HG03135 (cell line): Measurements from ENCODE around the gene WDR33.
"Not testable (repeated sequence)": the region's sequence is repeated elsewhere in the genome, so short reads cannot be mapped to it uniquely, and the experiment has no call there.

Source experiments
- ATAC-seq: cut with Tn5 transposase; IDR thresholded peaks from one replicate; pipeline ENCODE4 v1.9.1; 2021; ENCODE audit warnings: mild to moderate bottlenecking, moderate library complexity; ENCODE audit not compliant: unreplicated experiment

Gene WDR33

DNA sequence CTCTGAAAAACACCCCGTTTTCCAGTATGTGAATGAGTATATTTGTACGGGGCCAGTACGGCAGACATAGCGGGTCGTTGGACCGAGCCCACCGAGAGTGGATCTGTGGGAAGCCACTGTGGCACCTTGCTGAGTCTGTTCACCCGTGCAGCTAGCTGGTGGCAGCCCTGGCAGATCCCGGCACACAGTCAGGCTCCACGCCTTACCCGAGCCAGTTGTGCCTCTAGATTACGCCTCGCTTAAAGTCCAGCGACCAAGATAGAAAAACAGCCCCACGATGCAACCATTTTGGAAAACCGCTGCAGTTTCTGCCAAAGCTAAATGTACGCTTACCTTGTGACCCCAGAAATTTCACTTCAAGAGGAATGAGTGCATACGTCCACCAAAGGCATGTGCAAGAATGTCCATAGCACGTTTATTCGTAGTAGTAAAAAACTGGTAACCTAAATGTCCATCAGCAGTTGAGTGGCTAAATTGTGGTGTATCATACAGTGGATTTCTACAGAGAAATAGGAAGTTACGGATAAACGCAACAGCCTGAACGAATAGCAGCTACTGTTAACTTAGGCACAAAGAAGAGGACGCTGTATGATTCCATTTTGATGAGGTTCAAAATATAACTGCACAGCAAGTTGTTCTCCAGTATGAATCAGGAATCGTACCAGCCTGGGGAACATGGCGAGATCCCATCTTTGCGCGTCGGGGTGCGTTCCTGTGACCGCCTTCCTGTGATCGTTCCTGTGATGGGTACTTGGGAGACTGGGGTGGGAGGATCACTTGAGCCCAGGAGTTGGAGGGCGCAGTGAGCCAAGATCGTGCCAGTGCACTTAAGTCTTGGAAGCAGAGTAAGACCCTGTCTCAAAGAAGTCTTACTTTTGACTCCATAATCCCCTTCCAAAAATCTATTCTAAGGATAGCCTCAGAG, 688 bp upstream of the WDR33 start:
- ATAC-seq = no peak

DNA sequence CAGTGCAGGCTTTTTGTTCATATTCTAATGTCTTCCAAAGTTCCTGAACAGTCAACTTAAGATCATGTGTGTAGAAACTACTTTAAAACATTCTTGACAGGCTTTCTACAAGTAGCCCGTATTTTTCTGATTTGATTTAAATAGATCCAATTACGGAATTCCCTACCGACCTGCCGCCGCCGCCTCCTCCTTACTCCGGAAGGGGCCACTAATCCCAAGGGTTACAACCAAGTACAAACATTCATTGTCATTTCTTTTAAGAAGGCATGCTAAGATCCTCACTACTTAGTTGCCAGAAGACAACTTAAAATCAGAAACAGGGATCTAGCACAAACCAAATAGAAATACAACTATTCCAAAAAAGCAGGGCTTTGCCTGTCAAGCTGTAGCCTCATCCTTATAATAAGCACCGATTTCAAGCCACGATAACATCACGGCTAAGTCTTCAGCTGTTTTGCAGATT, 784 bp downstream of the WDR33 start:
- no peak for ATAC-seq

DNA sequence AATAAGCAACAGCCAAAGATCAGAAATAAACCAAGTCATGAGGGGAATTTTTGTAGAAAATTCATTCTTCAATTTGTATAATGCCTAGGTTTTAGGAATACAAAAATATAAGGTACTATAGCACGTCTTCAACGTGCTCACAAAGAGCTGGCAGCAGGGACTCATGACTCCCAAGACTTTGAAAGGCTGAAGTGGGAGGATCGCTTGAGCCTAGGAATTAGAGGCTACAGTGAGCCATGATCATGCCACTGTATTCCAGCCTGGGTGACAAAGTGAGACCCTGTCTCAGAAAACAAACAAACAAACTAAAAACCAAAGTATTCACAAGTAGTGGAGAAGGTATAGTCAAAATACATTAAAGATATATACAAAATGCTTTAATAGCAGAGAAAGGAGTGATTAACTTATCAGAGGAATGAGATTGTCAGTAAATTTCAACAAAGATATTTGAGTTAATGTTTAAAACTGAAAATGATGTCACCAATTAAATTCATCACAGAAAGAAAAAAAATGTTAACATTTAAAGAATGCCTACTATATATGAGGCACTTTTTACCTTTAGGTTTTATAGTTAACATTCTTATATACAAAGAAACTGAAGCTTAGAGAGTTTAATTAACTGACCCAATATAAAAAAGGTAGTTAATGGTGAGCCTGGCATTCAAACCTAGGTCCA, 3.2 kb downstream of the WDR33 start:
- ATAC-seq = no peak

DNA sequence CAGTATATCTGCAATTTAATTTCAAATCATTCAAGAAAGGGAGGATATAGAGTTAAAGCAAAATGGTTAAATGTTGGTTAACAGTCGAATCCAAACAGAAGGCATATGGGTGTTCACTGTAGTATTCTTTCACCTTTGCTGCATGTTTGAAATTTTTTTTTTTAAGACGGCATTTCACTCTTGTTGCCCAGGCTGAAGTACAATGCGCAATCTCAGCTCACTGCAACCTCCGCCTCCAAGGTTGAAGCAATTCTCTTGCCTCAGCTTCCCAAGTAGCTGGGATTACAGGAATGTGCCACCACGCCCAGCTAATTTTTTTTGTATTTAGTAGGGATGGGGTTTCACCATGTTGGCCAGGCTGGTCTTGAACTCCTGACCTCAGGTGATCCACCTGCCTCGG, 4.1 kb downstream of the WDR33 start:
- not testable (repeated sequence) for ATAC-seq

DNA sequence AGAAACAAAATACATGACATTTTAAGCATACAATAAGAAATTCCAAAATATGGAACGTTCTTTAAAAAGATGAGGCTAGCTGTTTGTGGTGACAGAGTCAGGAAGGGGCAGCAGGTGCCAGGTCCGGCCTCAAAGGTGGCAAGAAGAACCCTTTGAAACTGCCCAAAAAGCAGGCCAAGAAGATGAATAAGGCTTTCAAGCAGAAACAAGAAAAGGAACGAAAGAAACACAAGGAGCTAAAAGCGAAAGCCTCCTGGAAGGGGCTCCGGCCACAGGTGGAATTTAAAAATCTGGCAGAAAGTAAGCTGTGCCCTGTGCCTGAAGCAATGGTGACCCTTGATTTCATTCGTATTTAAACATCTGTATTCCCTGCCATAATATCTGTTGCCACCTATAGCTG, 5.5 kb downstream of the WDR33 start:
- no peak for ATAC-seq

DNA sequence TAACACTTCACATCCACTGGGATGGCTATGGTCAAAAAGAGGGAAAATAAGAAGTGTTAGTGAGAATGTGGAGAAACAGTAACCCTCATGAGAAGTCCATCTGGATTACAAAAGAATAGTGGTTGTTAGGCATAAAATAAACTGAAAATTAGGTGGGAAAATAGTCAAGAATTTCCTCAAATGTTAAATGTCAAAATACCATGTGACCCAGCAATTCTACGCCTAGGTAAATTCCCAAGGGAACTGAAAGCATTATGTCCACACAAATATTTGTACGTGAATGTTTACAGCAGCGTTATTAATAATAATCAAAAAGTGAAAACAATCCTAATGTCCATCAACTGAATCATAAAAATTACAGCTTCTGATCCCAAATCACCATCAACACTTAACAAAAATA, 11.0 kb downstream of the WDR33 start:
- ATAC-seq = no peak

DNA sequence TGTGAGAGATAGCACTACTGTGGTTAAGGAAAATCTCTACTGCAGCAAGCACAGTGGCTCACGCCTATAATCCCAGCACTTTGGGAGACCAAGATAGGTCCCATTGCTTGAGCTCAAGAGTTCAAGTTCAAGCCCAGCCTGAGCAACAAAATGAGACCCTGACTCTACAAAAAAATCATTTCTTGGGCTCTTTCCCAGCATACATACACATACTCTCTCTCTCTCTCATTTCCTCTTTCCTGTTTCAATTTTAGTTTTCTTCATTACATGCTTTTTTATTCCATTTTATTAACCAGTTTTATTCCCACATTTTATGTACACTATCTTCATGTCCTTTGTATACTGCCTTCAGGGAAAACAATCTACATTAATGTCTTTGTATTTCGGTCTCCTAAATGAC, 14.6 kb downstream of the WDR33 start:
- no peak for ATAC-seq

DNA sequence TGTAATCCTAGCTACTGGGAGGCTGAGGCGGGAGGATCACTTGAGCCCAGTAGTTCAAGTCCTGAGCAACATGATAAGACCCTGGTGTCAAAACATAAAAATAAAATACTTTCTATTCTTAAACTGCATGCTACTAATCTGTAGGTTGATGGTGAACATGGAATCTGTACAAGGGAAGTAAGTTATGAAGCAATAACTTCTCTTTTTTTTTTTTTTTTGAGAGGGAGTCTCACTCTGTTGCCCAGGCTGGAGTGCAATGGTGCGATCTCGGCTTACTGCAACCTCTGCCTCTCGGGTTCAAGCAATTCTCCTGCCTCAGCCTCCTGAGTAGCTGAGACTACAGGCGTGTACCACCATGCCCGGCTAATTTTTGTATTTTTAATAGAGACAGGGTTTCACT, 16.1 kb downstream of the WDR33 start:
- ATAC-seq = not testable (repeated sequence)

DNA sequence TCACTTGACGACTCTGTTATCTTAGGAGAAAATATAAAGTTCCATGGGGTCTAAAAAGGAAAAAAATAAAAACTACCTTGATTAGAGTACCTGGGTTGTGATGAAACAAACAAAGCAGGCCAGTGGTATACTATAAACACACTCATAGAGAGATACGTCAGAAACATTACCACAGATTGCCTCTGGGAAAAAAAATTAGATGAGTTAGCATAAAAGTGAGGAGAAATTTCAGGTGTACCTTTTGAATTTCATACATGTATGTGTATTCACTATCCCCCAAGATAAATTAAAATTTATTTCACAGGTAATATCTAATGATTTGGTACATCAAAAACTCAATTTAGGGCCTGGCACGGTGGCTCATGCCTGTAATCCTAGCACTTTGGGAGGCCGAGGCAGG, 18.2 kb downstream of the WDR33 start:
- no peak for ATAC-seq

DNA sequence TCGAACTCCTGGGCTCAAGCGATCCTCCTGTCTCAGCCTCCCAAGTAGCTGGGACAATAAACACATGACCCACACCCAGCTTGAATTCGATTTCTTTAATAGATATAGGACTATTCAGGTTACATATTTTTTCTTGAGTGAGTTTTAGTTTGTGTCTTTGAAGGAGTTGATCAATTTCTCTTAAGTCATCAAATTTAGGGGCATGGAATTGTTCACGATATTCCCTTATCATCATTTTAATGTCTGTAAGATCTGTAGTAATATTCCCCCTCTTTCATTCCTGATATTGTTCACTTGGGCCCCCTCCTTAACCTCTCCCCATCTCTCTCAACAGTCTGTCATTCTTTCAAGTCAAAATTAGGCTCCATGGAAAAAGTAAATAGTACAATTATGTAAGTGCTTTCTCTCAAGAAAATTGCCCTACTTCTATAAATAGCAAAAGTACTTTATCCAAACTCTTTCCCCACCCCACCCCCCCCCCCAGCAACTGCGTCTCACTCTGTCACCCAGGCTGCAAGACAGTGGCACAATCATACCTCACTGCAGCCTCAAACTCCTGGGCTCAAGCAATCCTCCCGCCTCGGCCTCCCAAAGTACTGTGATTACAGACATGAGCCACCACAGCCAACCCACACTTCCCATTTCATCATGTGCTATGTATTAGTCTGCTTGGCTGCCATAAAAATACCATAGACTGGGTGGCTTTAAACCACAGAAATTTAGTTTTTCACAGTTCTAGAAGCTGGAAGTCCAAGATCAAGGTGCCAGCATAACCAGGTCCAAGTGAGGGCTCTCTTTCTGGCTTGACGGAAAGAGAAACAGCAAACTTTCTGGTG, 20.1 kb downstream of the WDR33 start:
- ATAC-seq = no peak

DNA sequence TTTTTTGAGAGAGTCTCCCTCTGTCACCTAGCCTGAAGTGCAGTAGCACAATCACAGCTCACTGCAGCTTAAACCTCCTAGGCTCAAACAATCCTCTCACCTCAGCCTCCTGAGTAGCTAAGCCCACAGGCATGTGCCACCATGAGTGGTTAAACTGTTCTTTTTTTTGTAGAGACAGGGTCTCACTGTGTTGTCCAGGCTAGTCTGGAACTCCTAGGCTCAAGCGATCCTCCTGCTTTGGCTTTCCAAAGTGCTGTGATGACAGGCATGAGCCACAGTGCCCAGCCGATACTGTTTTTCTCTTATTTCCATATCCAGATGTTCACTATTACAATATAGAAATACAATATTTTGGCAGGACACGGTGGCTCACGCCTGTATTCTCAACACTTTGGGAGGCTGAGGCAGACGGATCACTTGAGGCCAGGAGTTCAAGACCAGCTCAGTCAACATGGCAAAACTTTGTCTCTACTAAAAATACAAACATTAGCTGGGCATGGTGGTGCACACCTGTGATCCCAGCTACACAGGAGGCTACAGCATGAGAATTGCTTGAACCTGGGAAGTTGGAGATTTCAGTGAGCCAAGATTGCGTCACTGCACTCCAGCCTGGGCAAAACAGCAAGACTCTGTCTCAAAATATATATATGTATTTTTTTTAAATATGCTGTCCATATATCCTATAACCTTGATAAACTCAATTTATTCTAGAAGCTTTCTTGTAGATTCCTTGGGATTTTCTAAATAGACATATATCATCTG, 24.7 kb downstream of the WDR33 start:
- no peak for ATAC-seq

DNA sequence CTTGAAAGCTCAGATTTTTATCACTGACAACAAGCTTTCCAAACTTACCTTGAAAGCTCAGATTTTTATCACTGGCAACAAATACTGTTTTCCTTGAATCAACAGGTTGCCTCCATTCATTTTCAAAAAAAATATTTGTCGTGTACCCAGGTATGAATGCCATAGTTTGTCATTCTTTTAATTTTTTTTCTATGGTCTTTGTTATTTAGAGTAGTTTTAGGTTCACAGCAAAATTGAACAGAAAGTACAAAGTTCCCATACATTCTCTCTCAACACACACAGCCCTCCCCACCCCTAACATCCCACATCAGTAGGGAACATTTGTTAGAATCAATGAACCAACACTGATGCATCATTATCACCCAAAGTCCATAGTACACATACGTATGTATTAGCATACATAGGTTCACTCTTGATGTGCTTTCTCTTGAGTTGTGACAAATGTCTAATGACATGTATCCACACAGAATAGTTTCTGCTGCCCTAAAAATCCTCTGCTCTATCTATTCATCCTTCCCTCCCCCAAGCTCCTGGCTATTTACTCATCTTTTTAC, 25.9 kb downstream of the WDR33 start:
- ATAC-seq = no peak

DNA sequence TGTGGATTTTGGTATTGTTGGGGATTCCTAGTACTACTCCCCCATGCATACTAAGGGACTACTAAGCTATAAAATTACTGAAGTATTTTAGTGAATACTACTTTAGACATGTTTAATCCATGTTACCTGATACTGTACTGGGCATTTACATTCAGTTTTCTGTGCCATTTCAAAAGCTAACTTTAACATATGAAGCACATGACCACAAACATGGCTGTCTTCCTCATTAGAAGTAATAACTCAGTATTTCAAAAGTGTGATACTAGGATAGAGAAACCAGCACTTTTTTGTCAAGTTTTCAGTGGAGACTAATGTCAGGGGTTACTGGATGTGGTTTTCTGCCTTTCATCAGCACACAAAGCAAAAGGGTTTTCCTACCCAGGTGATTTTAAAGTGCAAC, 27.9 kb downstream of the WDR33 start:
- ATAC-seq = no peak

DNA sequence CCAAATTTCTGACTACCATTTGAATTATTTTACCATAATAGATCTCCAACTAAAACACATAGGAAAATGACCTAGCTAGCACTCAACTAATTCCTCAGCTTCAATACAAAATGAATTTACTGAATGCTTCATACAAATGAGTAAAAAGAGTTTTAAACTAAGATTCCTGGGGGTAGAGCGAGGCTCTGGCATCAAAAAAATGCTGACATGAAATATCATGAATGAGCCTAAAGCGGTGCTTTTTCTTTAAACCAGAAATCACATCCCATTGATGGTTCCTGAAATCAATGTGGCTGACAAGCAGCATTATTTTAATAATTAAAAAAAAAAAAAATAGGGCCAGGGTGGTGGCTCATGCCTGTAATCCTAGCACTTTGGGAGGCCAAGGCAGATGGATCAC, 32.1 kb downstream of the WDR33 start:
- ATAC-seq = no peak

DNA sequence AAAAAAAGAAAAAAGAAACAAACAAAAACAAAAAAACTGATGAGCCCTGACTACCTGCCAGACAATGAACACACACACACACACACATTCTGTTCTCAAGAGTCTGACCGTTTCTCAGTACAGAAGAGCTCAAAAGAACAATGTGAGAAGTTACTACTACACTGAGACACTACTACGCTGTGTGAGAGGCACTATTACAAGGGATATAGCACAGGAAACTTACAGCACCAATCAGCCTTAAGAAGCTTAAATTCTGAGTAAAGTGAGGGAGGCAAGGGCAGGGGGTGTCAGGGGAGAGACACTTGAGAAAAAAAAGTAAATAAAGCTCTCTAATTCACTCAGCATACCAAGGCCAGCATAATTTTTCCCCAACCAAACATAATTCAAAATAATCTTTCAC, 32.5 kb downstream of the WDR33 start:
- ATAC-seq = no peak

DNA sequence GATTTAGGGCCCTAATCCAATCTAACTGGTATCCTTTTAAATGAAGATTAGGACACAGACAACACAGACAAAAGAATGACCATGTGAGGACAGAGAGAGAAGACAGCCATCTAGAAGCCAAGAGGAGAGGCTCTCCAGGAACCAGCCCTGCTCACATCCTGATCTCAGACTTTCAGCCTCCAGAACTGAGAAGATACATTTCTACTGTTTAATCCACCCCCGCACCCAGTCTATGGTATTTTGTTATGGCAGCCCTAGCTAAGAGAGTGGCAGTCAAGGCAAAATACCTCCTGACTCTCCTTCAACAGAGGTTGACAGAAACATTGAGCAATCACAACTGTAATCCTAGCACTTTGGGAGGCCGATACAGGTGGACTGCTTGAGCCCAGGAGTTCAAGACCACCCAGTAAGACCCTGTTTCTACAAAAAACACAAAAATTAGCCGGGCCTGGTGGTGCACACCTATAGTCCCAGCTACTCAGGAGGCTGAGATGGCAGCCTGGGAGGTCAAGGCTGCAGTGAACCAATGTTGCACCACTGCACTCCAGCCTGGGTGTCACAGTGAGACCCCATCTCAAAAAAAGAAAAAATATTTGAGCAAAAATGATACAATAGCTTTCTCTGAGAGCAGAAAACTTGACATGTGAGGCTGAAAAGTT, 34.7 kb downstream of the WDR33 start:
- no peak for ATAC-seq

DNA sequence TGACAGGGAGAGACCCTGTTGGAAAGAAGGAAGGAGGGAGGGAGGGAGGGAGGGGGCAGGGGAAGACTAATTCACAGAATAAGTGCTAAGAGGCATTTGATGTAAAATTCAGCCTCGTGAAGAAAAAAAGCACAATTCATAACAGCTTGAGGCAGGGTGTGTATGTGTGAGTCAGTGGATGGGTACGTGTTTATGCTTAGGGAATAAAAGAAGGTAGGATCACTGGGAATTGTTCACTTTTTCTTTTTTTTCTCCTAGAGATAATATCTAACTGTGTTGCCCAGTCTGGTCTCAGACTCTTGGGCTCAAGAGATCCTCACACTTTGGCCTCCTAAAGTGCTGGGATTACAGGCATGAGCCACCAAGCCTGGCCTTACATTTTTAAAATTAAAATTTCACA, 39.2 kb downstream of the WDR33 start:
- ATAC-seq = no peak

DNA sequence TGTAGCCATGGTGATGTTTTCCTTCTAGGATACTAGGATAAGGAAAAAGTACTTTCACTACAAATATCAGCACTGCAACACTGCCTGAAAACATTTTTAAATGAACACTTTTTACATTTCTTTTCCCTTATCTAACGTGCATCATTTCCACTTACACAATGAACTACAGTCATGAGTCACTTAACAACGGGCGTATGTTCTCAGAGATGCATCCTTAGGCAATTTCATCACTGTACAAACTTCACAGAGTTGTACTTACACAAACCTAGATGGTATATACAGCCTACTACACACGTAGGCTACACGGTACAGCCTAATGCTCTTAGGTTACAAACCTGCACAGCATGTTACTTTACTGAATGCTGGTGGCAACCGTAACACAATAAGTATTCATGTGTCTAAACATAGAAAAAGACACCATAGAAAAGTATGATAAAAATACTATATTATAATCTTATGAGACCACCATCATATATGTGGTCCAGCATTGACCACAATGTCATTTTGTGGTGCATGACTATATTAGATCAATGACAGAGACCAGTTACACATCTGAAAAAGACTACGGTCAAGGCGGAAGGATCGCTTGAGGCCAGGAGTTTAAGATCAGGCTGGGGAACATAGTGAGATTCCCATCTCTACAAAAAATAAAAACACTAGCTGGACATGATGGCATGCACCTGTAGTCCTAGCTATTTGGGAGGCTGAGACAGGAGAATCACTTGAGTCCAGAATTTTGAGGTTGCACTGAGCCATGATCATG, 39.8 kb downstream of the WDR33 start:
- ATAC-seq = no peak

DNA sequence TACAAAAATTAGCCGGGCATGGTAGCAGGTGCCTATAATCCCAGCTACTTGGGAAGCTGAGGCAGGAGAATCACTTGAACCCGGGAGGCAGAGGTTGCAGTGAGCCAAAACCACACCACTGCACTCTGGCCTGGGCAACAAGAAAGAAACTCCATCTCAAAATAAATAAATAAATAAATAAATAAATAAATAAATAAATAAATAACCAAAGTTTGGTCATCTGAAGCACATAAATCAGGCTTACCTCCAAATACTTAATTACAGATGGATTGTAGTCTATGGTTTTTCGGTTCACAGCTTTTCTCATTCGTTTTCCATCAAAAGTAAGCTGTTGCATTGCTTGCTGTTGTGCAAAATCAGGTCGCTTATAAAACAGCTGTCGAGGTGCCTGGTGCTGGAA, 40.4 kb downstream of the WDR33 start:
- not testable (repeated sequence) for ATAC-seq
